RWPE1 (cell line): ENCODE measurements around the gene SCGN.
A peak's percentile ranks its signal among the peaks of the same experiment; 100 is the strongest.

ENCODE experiments used
- CTCF ChIA-PET: fragments of 350-600 bp; sonication (Branson Sonifier 250); formaldehyde crosslinking; extraction: SDS; loops from one replicate; lab custom pipeline; 2021; lab: Yijun Ruan, JAX
- POLR2A ChIA-PET: fragments of 400-600 bp; formaldehyde crosslinking; extraction: SDS; loops from one replicate; lab custom pipeline; 2020; ENCODE audit warnings: antibody characterized with exemption; ENCODE audit not compliant: low non-redundant PET; lab: Yijun Ruan, JAX
- DNase-seq: peaks from one replicate; pipeline ENCODE4 v3.0.0; 2012; ENCODE audit warnings: low spot score
- H3K27ac ChIP-seq: fragments of 450-650 bp; 2 replicates; pipeline ENCODE4 v1.5.1; 2017
- TF ChIP-seq, protein P1 (sequence below): fragments of 450-650 bp; conservative IDR thresholded peaks from 2 replicates; pipeline ENCODE4 v1.5.1; 2017; ENCODE audit warnings: low read depth, mild to moderate bottlenecking

SCGN gene

DNA sequence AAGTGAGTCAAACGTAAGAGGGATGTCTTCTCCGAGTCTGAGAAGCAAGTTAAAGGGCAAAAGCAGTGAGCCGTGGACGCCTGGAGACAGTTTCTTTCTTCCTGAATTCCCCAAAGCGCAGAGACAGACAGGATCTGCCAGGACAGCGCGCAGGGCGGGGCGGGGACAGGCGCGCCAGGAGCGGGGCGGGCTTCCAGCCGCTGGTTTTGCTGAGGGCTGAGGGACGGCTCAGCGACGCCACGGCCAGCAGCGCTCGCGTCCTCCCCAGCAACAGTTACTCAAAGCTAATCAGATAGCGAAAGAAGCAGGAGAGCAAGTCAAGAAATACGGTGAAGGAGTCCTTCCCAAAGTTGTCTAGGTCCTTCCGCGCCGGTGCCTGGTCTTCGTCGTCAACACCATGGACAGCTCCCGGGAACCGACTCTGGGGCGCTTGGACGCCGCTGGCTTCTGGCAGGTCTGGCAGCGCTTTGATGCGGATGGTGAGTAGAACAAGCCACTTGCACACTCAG, at the start of gene SCGN:
Gene SCGN (plus strand): TSS at position 209 of the 509 bp plus-strand sequence. CDS start 189 bp downstream, at position 398.
- ChIA-PET POLR2A (no interaction called here), CTCF (no interaction called here)
- TF ChIP-seq, protein P1, sequence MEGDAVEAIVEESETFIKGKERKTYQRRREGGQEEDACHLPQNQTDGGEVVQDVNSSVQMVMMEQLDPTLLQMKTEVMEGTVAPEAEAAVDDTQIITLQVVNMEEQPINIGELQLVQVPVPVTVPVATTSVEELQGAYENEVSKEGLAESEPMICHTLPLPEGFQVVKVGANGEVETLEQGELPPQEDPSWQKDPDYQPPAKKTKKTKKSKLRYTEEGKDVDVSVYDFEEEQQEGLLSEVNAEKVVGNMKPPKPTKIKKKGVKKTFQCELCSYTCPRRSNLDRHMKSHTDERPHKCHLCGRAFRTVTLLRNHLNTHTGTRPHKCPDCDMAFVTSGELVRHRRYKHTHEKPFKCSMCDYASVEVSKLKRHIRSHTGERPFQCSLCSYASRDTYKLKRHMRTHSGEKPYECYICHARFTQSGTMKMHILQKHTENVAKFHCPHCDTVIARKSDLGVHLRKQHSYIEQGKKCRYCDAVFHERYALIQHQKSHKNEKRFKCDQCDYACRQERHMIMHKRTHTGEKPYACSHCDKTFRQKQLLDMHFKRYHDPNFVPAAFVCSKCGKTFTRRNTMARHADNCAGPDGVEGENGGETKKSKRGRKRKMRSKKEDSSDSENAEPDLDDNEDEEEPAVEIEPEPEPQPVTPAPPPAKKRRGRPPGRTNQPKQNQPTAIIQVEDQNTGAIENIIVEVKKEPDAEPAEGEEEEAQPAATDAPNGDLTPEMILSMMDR, result no peak
- peak; percentile 67 for DNase-seq
- no peak within 1 kb of the TSS for H3K27ac ChIP-seq

DNA sequence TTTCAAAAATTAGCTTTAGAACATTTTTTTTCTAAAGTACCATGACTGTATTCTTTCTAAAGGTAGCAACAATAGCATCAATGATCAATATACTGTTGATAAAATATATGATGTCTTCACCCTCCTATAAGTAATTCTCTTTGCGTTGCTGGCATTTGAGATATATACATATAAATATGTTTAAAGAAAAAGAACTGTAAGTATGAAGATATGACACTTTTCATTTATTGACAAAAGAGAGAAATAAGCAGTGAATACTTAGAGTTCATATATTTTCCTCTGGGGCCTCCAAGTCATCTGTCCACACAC, 49.4 kb upstream of the SCGN start:
- no peak overlapping the region for H3K27ac ChIP-seq
- no peak for DNase-seq
- TF ChIP-seq, protein P1, result peak; percentile 24; the same call in 1 of the 2 replicates
- POLR2A ChIA-PET, result no interaction called here
- CTCF ChIA-PET, result no interaction called here

DNA sequence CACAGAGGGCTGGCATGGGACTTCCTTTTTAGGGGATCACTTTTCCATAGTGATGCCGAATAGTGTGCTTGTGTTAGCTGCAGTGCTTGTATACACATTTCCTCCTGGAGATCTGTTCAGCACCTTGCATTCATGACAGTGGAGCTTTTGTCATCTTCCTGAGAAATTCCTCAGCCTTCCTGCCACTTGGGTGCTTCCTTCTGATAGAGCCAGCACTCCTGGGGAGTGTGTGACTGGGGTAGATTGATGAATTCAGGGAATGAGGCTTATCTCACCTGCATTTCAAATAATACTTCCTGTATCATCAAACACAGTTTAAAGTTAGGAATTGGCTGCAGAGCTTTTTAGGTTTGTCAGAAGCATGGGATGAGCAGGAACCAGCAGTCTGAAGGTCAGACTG, 48.8 kb upstream of the SCGN start:
- DNase-seq, result no peak
- POLR2A ChIA-PET, result no interaction called here
- CTCF ChIA-PET, result no interaction called here
- no peak overlapping the region for H3K27ac ChIP-seq
- TF ChIP-seq, protein P1, result no peak

GRCh38 chr6:25606151-25606550, 45.9 kb upstream of the SCGN start:
- no peak overlapping the region for H3K27ac ChIP-seq
- TF ChIP-seq, protein P1, result no peak
- ChIA-PET POLR2A (no interaction called here), CTCF (no interaction called here)
- no peak for DNase-seq

DNA sequence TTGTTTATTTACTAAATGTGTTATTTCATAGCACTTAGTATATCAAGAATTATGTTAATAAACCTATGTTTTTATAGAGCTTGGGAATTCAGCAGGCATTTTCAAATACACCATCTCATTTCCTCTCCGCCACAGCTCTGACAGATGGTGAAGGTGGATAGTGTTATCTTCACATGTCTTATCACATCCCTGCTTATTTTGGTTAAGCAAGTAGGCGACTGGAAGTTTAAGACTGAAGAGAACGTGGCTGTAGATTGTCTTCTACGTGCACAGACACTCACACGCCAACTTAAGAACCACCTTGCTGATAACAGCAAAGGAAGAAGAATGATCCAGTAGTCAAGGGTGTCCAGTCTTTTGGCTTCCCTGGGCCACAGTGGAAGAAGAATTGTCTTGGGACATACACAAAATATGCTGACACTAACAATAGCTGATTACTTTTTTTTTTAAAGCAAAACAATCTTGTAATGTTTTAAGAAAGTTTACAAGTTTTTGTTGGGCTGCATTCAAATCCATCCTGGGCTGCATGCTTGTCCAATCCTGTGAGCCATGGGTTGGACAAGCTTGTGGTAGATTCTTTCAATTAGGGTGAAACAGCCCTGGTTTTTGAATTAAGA, 43.3 kb upstream of the SCGN start:
- H3K27ac ChIP-seq, result no peak overlapping the region
- ChIA-PET POLR2A (no interaction called here), CTCF (interaction anchor here (0.7 kb wide), 1 partner anchor 195 kb away, joined by 5 read pairs; no protein-coding TSS in a partner anchor)
- no peak for DNase-seq
- TF ChIP-seq, protein P1, result no peak

DNA sequence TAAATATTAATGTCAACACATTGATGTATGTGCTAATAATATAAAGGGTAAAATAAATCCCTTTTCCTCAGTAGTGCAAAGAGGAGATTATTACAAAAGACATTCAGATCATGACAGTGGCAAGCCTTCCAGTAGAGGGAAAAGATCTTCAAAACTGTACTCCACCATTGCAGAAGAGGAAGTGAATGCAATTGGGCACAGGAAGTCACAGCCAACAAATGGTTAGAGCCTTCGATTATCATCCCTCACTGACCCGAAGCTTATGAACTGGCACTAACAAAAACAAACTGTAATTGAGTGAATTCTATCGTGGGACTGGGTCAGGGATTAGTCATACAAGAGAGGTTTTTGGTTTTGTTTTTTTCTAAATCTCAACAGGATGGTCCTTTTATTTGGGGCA, 39.3 kb upstream of the SCGN start:
- ChIA-PET POLR2A (no interaction called here), CTCF (interaction anchor here (0.6 kb wide), 1 partner anchor 128 kb away, joined by 3 read pairs; no protein-coding TSS in a partner anchor)
- TF ChIP-seq, protein P1, result no peak
- no peak for DNase-seq
- H3K27ac ChIP-seq, result no peak overlapping the region
